Cardiac muscle cell (in vitro differentiated cells and primary cell): ENCODE data around the gene AMER1. TPM values are rescaled to one million over a fixed set of nuclear protein-coding genes. Genes with fewer than 3 reads are reported as not detected.

Source experiments
- DNase-seq, 2 donors: peaks; one replicate each; pipeline versions ENCODE4 v3.0.0 to v3.0.0-alpha.2; 2010 to 2017; ENCODE audit warnings: low read depth in 1 of 2, low spot score in 1 of 2
- H3K27ac ChIP-seq: fragments of 200-600 bp; sonication (generic); 2 replicates; pipeline ENCODE4 v1.5.1; 2016
- H3K27me3 ChIP-seq: fragments of 200-600 bp; sonication (generic); 2 replicates; pipeline ENCODE4 v1.6.0; 2016; ENCODE audit warnings: control low read depth
- H3K36me3 ChIP-seq: fragments of 200-600 bp; sonication (generic); 2 replicates; pipeline ENCODE4 v1.5.1; 2016; ENCODE audit warnings: control low read depth
- H3K4me1 ChIP-seq: fragments of 200-600 bp; sonication (generic); 2 replicates; pipeline ENCODE4 v1.8.1; 2017; ENCODE audit warnings: low read depth, mild to moderate bottlenecking, mixed run types
- H3K4me3 ChIP-seq: fragments of 200-600 bp; sonication (generic); 2 replicates; pipeline ENCODE4 v1.5.1; 2016; ENCODE audit warnings: mild to moderate bottlenecking
- H3K9me3 ChIP-seq: fragments of 200-600 bp; sonication (generic); 2 replicates; pipeline ENCODE4 v1.5.1; 2017; ENCODE audit warnings: low read depth, mild to moderate bottlenecking, control low read depth
- CTCF ChIP-seq: IDR thresholded peaks from 2 replicates; pipeline ENCODE4 v1.5.1; 2012; ENCODE audit warnings: low read depth, mild to moderate bottlenecking, low read length
- polyA plus RNA-seq: library from polyadenylated mRNA; unstranded; fragments of >200 nt; fragmentation: Nextera tagmentation; extraction: Ambion mirVana; gene quantifications from 2 replicates; pipeline ENCODE4 v1.2.1, GENCODE V29; 2016
- total RNA-seq: library from RNA; depleted of rRNA; stranded (reverse); fragments of >200 nt; gene quantifications from 2 replicates; pipeline ENCODE4 v1.2.3, GENCODE V29; 2016

AMER1 gene
- total and polyA plus RNA-seq, 2 experiments from 2014 or later, result 0.04 to 8.0 TPM

- no peak overlapping the region for H3K27ac ChIP-seq
- H3K9me3 ChIP-seq, result no peaks in the 10 kb centered on the region
- H3K4me3 ChIP-seq, result no peak overlapping the region
- H3K27me3 ChIP-seq, result no peaks in the 10 kb centered on the region
- H3K36me3 ChIP-seq, result no peaks in the 10 kb centered on the region
- no peak for TF ChIP-seq CTCF
- DNase-seq, result no peak
- no peaks in the 10 kb centered on the region for H3K4me1 ChIP-seq
Measured at GRCh38 chrX:64196606-64197005, 8.9 kb downstream of the AMER1 start.

GRCh38 chrX:64195862-64196261 is 9.6 kb downstream of the AMER1 start:
- no peak for TF ChIP-seq CTCF
- DNase-seq, result no peak

GRCh38 chrX:64192673-64193072 is 12.8 kb downstream of the AMER1 start:
- H3K27me3 ChIP-seq, result no peaks in the 10 kb centered on the region
- H3K4me1 ChIP-seq, result no peaks in the 10 kb centered on the region
- no peak overlapping the region for H3K27ac ChIP-seq
- no peak for DNase-seq
- H3K9me3 ChIP-seq, result no peaks in the 10 kb centered on the region
- no peak for TF ChIP-seq CTCF
- no peak overlapping the region for H3K4me3 ChIP-seq
- no peaks in the 10 kb centered on the region for H3K36me3 ChIP-seq

More at GRCh38 chrX:64195862-64196261, 9.6 kb downstream of the AMER1 start:
- Histone ChIP-seq H3K27me3 (no peaks in the 10 kb centered on the region), H3K9me3 (no peaks in the 10 kb centered on the region), H3K27ac (no peak overlapping the region), H3K36me3 (no peaks in the 10 kb centered on the region), H3K4me1 (no peaks in the 10 kb centered on the region), H3K4me3 (no peak overlapping the region)

- H3K4me1 ChIP-seq, result no peaks in the 10 kb centered on the region
- DNase-seq, result no peak
- no peak for TF ChIP-seq CTCF
- no peaks in the 10 kb centered on the region for H3K27me3 ChIP-seq
- H3K9me3 ChIP-seq, result no peaks in the 10 kb centered on the region
- H3K36me3 ChIP-seq, result no peaks in the 10 kb centered on the region
- no peak overlapping the region for H3K27ac ChIP-seq
- no peak overlapping the region for H3K4me3 ChIP-seq
Measured at GRCh38 chrX:64192040-64192439, 13.5 kb downstream of the AMER1 start.

GRCh38 chrX:64191281-64192010 is 14.1 kb downstream of the AMER1 start:
- no peak overlapping the region for H3K4me3 ChIP-seq
- no peaks in the 10 kb centered on the region for H3K9me3 ChIP-seq
- no peak overlapping the region for H3K27ac ChIP-seq
- H3K4me1 ChIP-seq, result no peaks in the 10 kb centered on the region
- H3K36me3 ChIP-seq, result no peaks in the 10 kb centered on the region
- no peak for DNase-seq
- TF ChIP-seq CTCF, result no peak
- H3K27me3 ChIP-seq, result no peaks in the 10 kb centered on the region
